DLD1 (cell line): ENCODE measurements around the gene TCFL5.
"Not testable (repeated sequence)": the region's sequence is repeated elsewhere in the genome, so short reads cannot be mapped to it uniquely, and the experiment has no call there.

Experiments
- in situ Hi-C: cut with HindIII; loops from 2 replicates; pipeline ENCODE4 v1.10.0; 2017; ENCODE audit warnings: low sequenced_read_pairs

The TCFL5 gene

DNA sequence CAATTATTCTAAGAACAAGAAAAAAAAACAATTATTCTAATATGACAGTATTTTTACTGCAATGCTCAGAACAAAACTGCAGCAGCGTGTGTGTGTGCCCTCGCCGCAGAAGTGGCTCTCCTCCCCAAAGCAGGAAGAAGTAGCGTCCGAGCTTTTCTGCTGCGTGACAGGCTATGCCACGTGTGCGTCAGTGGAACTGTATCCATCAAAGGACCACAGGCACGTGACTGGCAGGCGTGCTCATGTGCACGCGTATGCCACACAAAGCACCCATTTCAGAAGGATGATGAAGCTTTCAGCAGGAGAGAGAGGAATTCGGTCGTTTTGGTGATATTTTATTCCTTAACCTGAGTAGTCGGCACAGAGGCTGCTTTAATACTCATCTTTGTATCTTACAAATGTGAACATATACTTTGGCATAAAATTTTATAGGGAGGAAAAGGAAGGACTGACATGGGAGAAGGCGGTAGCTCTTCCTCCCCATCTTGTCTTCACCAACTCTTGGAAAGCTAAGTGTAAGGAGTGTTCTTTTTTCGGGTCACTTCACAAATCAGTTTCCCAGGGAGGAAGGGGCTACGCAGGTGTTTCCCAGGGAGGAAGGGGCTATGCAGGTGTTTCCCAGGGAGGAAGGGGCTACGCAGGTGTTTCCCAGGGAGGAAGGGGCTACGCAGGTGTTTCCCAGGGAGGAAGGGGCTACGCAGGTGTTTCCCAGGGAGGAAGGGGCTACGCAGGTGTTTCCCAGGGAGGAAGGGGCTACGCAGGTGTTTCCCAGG, 3.4 kb downstream of the TCFL5 start:
- in situ Hi-C loops = no loop called here

DNA sequence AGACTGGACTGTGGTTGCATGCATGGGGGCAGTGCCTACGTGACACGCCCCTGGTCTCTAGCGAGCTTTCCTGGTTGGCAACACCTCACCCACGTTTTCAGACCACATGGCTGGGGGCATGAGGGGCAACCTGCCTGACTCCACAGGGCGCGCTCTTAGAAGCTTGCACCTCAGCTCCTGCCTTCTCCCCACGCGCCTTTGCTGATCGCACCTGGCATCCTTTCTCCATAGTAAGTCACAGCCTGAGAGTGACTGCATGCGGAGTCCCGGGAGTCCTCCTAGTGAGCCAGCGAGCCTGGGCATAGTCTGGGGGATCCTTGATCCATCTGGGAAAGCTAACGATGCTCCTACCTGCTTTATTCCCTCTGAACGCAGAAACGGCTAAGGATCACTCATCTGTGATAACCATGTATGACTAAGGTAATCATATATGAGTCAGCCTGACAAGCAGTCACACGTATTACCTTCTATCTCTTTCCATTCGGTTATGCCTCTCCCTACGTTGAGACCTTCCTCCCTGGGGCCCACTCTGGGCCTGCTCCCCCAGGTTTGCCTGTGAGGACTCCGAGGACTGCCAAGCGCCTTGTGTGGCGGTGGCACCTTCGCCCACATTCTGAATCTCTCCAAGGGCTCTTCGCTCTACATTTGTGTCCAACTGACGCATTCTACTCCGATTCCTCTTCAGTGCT, 4.5 kb downstream of the TCFL5 start:
- in situ Hi-C loops = no loop called here

DNA sequence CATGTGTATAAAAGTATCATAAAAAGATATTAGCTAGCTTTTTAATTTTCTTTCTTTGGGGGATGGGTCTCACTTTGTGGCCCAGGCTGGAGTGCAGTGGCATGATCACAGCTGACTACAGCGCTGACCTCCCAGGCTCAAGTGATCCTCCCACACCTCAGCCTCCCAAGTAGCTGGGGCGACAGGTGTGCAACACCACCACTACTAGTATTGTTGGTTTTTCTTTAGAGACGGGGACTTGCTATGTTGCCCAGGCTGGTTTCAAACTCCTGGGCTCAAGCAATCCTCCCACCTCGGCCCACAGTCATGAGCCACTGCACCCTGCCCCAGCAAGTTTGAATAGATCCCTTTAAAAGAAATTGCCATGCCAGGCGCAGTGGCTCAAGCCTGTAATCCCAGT, 6.5 kb downstream of the TCFL5 start:
- in situ Hi-C loops = no loop called here

- in situ Hi-C loops = no loop called here
These were observed 7.5 kb downstream of the TCFL5 start for GRCh38 chr20:62854121-62854520.

DNA sequence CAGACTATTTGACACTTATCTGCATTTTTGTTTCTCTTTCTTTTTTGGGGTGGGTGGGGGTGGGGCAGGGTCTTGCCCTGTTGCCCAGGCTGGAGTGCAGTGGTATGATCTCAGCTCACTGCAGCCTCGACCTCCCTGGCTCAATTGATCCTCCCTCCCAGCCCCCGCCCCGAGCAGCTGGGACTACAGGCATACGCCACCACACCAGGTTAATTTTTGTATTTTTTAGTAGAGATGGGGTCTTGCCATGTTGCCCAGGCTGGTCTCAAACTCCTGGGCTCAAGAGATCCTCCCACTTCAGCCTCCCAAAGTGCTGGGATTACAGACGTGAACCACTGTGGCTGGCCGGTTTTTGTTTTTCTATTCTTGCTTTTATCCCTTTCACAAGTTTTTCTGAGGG, 8.3 kb downstream of the TCFL5 start:
- in situ Hi-C loops = not testable (repeated sequence)

DNA sequence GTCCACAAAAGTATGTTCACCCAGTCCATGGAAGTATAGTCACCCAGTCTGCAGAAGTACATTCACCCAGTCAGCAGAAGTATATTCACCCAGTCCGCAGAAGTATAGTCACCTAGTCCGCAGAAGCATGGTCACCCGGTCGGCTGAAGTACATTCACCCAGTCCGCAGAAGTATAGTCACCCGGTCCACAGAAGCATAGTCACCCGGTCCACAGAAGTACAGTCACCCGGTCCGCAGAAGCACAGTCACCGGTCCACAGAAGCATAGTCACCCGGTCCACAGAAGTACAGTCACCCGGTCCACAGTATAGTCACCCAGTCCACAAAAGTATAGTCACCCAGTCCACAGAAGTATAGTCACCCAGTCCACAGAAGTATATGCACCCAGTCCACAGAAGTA, 8.8 kb downstream of the TCFL5 start:
- in situ Hi-C loops = no loop called here

- in situ Hi-C loops = no loop called here
These were observed 9.4 kb downstream of the TCFL5 start for GRCh38 chr20:62852196-62852595.

DNA sequence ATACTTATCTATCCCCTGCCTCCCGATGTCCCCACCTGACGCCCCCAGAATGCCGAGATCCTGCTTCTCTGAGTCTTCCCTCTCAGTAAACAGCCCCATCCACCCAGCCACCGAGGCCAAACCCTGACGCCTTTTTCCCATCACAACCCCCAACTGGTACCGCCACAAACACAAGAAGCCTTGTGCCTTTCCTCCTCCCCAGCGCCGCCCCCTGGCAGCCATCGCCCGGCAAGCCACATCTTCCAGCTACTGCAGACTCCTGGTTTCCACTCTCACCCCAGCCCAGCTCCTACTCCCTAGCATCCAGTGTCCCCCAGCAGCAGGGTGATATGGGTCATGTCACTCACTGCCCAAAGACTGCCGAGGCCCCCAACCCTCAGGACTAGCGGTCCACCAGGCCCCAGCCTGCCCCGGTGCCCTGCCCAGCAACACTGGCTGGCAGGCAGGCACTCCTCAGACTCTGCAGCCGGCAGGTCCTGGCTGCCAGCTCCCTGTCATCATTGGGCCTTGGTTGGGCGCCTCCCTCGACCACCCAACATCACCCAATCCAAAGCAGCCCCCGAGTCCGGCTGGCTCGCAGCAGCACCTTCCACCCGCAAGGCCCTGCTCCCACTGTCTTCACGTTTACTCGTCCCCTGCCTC, 11.2 kb downstream of the TCFL5 start:
- in situ Hi-C loops = no loop called here

- in situ Hi-C loops = no loop called here
These were observed 12.2 kb downstream of the TCFL5 start for GRCh38 chr20:62849431-62849830.

- in situ Hi-C loops = not testable (repeated sequence)
These were observed 12.7 kb downstream of the TCFL5 start for GRCh38 chr20:62848917-62849316.

- in situ Hi-C loops = no loop called here
These were observed 15.3 kb downstream of the TCFL5 start for GRCh38 chr20:62846166-62846890.

DNA sequence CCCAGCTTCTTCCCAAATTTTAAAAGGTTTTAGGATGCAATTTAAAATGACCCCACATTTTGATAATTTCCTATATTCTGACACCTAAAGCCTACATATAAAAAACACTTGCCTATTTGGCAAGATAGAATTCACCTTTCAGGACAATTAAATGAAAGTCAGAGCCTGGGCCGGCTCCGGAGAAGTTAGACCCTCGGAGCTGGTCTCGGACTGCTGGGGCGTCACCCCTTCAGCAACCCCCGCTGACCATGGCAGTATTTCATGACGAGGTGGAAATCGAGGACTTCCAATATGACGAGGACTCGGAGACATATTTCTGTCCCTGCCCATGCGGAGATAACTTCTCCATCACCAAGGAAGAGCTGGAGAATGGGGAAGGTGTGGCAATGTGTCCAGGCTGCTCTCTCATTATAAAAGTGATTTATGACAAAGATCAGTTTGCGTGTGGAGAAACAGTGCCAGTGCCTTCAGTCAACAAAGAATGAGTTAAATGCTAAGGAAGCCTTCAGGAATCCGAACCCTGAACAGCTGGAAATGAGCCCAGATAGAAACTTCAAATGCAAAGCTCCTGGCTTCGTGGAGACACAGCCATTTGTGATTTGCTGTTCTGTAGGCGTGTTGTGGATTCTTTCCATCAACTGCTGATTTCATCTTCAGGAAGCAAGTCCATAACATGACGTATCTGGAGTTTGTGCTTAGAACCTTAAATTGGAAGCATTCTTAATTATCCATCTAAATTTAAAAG, 16.0 kb downstream of the TCFL5 start:
- in situ Hi-C loops = no loop called here

GRCh38 chr20:62844182-62844581, 17.4 kb downstream of the TCFL5 start:
- in situ Hi-C loops = no loop called here

GRCh38 chr20:62843656-62844055, 18.0 kb downstream of the TCFL5 start:
- in situ Hi-C loops = no loop called here

- in situ Hi-C loops = no loop called here
These were observed 19.9 kb downstream of the TCFL5 start for GRCh38 chr20:62841705-62842212.

DNA sequence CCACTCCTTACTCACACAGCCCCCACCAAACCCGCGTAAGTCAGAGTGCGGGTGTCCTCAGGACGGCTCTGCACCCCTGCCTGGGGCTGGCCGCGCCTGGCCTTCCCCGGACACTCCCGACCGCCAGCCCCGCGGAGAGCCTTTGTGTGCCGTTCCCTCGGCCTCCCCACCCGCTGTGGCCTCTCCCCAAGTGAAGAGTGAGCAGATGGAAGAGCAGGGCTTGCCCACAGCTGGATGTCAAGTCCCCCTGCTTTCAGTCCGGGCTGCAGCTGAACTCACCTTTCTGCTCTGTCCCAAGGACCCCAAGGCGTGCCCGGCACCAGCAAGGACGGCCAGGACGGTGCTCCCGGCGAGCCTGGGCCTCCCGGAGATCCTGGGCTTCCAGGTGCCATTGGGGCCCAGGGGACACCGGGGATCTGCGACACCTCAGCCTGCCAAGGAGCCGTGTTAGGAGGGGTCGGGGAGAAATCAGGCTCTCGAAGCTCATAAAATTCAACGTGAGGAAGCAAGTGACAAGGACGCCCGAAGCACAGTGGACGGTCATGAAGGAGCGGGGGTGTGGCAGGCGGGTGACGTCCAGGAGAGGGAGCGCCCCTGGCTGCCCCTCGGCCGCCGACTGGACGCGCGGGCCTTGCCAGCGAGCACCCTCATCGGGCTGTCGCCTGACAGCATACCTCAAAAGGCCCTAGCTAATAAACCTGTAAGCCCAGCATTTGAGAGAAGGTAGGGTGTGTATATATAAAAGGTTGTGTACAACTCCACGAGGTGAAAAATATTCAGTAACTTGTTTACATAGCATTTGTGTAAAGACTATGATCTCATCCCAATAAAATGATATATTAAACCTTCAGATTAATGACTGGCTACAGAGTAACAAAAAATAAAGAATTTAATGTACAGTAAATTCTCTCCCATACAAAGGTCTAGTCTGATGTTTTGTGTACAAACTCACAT, 21.1 kb downstream of the TCFL5 start:
- in situ Hi-C loops = no loop called here

GRCh38 chr20:62839816-62840215, 21.8 kb downstream of the TCFL5 start:
- in situ Hi-C loops = no loop called here

- in situ Hi-C loops = no loop called here
These were observed 22.4 kb downstream of the TCFL5 start for GRCh38 chr20:62839261-62839660.

DNA sequence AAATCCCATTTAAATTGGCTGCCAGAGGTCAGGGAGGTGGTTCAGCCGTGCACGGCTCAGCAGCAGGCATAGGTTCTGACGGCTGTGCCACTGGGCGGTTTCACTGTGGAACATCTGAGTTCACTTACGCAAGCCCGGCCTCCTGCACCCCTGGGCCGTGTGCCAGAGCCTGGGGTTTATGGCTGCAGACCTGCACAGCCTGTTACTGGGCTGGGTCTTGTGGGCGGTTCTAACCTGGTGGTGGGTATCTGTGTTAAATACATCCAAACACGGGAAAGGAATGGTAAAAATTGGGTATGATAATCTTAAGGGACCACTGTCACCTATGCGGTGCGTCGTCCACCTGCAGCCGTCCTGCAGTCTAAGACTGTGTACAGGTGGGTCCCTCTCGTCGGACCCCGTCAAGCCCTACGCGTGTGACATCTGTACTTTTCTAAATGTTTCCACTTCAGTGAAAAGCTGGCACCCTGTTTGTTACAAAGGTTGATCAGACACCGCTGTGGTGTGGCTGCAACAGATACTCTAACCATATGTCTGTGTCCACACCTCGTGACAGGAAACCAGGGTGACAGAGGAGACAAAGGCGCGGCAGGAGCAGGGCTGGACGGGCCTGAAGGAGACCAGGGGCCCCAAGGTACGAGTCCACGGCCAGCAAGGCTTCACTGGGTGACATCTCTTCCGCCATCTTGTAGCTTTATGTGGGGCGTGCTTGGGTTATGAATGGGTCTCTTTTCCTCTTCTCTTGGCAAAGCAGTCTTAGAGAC, 23.3 kb downstream of the TCFL5 start:
- in situ Hi-C loops = no loop called here
